ENCODE results near the gene MAX. TPM values are rescaled to one million over a fixed set of nuclear protein-coding genes. Genes with fewer than 3 reads are reported as not detected.

The MAX gene
- total and polyA plus RNA-seq, 2 of the 8 experiments (the other 6 are each of a cell fraction or from before 2014, with no cell fraction given), result 36.9 to 65.1 TPM

DNA sequence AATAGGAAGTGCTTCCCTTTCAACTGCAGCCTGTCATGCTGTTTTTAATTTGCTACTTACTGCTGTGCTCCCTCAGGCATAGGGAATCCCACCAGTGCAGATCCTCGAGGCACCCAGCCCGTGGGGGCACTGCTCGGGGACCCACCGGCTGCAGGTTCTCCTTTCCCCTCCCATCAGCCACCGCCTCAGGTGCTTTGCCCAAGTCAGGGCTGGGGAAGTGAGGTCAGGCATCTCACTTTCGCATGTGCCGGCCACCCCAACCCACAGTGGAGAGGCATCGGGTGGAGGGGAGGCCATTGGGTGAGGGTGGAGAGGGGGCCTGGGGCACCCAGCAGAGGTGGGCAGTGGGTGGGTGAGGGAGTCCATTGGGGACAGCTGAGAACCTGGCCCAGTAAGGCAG is 41.9 kb upstream of the MAX start (continued):
- TF ChIP-seq HDAC6 (IDR thresholded peaks at IDR 0.05; ENCODE audit: low read depth, low read length) (no peak), ZNF274 (IDR thresholded peaks at IDR 0.05; ENCODE audit: borderline replicate concordance, extremely low read depth, low read length) (no peak)
- TF ChIP-seq, protein P1, sequence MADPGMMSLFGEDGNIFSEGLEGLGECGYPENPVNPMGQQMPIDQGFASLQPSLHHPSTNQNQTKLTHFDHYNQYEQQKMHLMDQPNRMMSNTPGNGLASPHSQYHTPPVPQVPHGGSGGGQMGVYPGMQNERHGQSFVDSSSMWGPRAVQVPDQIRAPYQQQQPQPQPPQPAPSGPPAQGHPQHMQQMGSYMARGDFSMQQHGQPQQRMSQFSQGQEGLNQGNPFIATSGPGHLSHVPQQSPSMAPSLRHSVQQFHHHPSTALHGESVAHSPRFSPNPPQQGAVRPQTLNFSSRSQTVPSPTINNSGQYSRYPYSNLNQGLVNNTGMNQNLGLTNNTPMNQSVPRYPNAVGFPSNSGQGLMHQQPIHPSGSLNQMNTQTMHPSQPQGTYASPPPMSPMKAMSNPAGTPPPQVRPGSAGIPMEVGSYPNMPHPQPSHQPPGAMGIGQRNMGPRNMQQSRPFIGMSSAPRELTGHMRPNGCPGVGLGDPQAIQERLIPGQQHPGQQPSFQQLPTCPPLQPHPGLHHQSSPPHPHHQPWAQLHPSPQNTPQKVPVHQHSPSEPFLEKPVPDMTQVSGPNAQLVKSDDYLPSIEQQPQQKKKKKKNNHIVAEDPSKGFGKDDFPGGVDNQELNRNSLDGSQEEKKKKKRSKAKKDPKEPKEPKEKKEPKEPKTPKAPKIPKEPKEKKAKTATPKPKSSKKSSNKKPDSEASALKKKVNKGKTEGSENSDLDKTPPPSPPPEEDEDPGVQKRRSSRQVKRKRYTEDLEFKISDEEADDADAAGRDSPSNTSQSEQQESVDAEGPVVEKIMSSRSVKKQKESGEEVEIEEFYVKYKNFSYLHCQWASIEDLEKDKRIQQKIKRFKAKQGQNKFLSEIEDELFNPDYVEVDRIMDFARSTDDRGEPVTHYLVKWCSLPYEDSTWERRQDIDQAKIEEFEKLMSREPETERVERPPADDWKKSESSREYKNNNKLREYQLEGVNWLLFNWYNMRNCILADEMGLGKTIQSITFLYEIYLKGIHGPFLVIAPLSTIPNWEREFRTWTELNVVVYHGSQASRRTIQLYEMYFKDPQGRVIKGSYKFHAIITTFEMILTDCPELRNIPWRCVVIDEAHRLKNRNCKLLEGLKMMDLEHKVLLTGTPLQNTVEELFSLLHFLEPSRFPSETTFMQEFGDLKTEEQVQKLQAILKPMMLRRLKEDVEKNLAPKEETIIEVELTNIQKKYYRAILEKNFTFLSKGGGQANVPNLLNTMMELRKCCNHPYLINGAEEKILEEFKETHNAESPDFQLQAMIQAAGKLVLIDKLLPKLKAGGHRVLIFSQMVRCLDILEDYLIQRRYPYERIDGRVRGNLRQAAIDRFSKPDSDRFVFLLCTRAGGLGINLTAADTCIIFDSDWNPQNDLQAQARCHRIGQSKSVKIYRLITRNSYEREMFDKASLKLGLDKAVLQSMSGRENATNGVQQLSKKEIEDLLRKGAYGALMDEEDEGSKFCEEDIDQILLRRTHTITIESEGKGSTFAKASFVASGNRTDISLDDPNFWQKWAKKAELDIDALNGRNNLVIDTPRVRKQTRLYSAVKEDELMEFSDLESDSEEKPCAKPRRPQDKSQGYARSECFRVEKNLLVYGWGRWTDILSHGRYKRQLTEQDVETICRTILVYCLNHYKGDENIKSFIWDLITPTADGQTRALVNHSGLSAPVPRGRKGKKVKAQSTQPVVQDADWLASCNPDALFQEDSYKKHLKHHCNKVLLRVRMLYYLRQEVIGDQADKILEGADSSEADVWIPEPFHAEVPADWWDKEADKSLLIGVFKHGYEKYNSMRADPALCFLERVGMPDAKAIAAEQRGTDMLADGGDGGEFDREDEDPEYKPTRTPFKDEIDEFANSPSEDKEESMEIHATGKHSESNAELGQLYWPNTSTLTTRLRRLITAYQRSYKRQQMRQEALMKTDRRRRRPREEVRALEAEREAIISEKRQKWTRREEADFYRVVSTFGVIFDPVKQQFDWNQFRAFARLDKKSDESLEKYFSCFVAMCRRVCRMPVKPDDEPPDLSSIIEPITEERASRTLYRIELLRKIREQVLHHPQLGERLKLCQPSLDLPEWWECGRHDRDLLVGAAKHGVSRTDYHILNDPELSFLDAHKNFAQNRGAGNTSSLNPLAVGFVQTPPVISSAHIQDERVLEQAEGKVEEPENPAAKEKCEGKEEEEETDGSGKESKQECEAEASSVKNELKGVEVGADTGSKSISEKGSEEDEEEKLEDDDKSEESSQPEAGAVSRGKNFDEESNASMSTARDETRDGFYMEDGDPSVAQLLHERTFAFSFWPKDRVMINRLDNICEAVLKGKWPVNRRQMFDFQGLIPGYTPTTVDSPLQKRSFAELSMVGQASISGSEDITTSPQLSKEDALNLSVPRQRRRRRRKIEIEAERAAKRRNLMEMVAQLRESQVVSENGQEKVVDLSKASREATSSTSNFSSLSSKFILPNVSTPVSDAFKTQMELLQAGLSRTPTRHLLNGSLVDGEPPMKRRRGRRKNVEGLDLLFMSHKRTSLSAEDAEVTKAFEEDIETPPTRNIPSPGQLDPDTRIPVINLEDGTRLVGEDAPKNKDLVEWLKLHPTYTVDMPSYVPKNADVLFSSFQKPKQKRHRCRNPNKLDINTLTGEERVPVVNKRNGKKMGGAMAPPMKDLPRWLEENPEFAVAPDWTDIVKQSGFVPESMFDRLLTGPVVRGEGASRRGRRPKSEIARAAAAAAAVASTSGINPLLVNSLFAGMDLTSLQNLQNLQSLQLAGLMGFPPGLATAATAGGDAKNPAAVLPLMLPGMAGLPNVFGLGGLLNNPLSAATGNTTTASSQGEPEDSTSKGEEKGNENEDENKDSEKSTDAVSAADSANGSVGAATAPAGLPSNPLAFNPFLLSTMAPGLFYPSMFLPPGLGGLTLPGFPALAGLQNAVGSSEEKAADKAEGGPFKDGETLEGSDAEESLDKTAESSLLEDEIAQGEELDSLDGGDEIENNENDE (IDR thresholded peaks at IDR 0.05; ENCODE audit: insufficient replicate concordance, low read length), result no peak
